ENCODE measurements around the gene SMIM15. TPM values are rescaled to one million over a fixed set of nuclear protein-coding genes. Genes with fewer than 3 reads are reported as not detected.
A peak's percentile ranks its signal among the peaks of the same experiment; 100 is the strongest.

Gene SMIM15
- total and polyA plus RNA-seq, 4 donors, result 27.1 to 50.3 (median 34.4) TPM

DNA sequence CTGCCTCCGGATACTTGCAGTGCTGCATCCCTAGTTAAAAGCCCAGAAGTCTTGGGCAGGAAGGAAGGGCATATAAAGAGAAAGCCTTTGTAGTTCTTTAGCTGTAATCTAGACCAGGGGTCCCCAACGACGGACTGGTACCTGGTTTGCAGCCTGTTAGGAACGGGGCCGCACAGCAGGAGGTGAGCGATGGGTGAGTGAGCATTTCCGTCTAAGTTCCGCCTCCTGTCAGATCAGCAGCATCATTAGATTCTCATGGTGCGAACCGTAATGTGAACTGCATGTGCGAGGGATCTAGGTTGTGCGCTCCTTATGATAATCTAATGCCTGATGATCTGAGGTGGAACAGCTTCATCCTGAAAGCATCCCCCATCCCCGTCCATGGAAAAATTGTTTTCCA lies 1.6 kb upstream of the SMIM15 start:
- ATAC-seq (ENCODE audit: insufficient read depth, low FRiP score) (no peak), DNase-seq (no peak)
- Histone ChIP-seq H3K4me3 (no peak overlapping the region), H3K27ac (ENCODE audit: low read depth in 1 of 2, low read length in 1 of 2) (no peak overlapping the region), H3K36me3 (ENCODE audit: control insufficient read depth in 4 of 4, insufficient read depth in 4 of 4, low read length in 4 of 4) (peaks cover 2 to 18% (median 3%) of the 10 kb centered on the region in 4 donors), H3K9me3 (ENCODE audit: control insufficient read depth in 4 of 4, insufficient read depth in 3 of 4, low read length in 3 of 4) (no peaks in the 10 kb centered on the region), H3K9ac (ENCODE audit: insufficient read depth in 1 of 2, low read length in 2 of 2) (no peak overlapping the region), H3K27me3 (ENCODE audit: control insufficient read depth in 3 of 3, insufficient read depth in 3 of 3, low read length in 2 of 3) (no peaks in the 10 kb centered on the region), H3K4me1 (ENCODE audit: control insufficient read depth in 5 of 5, insufficient read depth in 5 of 5, low read length in 5 of 5) (peaks cover 6 to 22% (median 8%) of the 10 kb centered on the region in 5 donors)
- WGBS, 2 donors, result 96 to 98% methylated on average over 13 of the region's 13 CpGs
- no peak for TF ChIP-seq CTCF (IDR thresholded peaks at IDR 0.05; ENCODE audit: control extremely low read depth, extremely low read depth)

- Histone ChIP-seq H3K4me3 (peak overlapping the region; percentile 57), H3K36me3 (ENCODE audit: control insufficient read depth in 4 of 4, insufficient read depth in 4 of 4, low read length in 4 of 4) (peaks cover 2 to 18% (median 3%) of the 10 kb centered on the region in 4 donors), H3K9me3 (ENCODE audit: control insufficient read depth in 4 of 4, insufficient read depth in 3 of 4, low read length in 3 of 4) (no peaks in the 10 kb centered on the region), H3K4me1 (ENCODE audit: control insufficient read depth in 5 of 5, insufficient read depth in 5 of 5, low read length in 5 of 5) (peaks cover 6 to 23% (median 8%) of the 10 kb centered on the region in 5 donors), H3K9ac (ENCODE audit: insufficient read depth in 1 of 2, low read length in 2 of 2) (peak overlapping the region; percentile 91 to 97), H3K27ac (ENCODE audit: low read depth in 1 of 2, low read length in 1 of 2) (peak overlapping the region; percentile 86 to 99), H3K27me3 (ENCODE audit: control insufficient read depth in 3 of 3, insufficient read depth in 3 of 3, low read length in 2 of 3) (no peaks in the 10 kb centered on the region)
- ATAC-seq (ENCODE audit: insufficient read depth, low FRiP score) (peak; percentile 3), DNase-seq (peak in 2 of 3 donors; percentile 46 to 66)
- no peak for TF ChIP-seq CTCF (IDR thresholded peaks at IDR 0.05; ENCODE audit: control extremely low read depth, extremely low read depth)
- WGBS, 2 donors, result 31 to 45% methylated on average over 14 of the region's 14 CpGs
Observed at GRCh38 chr5:61162832-61163567, 732 bp upstream of the SMIM15 start.

GRCh38 chr5:61160497-61160896 lies 1.8 kb downstream of the SMIM15 start:
- no peak overlapping the region for H3K27ac ChIP-seq (ENCODE audit: low read depth in 1 of 2, low read length in 1 of 2)
- 88 to 90% methylated on average over 3 of the region's 3 CpGs for WGBS, 2 donors
- no peak for TF ChIP-seq CTCF (IDR thresholded peaks at IDR 0.05; ENCODE audit: control extremely low read depth, extremely low read depth)
- H3K4me1 ChIP-seq (ENCODE audit: control insufficient read depth in 5 of 5, insufficient read depth in 5 of 5, low read length in 5 of 5), result peaks cover 6 to 27% (median 8%) of the 10 kb centered on the region in 5 donors
- DNase-seq, result no peak
- H3K9me3 ChIP-seq (ENCODE audit: control insufficient read depth in 4 of 4, insufficient read depth in 3 of 4, low read length in 3 of 4), result no peaks in the 10 kb centered on the region
- H3K4me3 ChIP-seq, result no peak overlapping the region
- ATAC-seq (ENCODE audit: insufficient read depth, low FRiP score), result no peak
- no peaks in the 10 kb centered on the region for H3K27me3 ChIP-seq (ENCODE audit: control insufficient read depth in 3 of 3, insufficient read depth in 3 of 3, low read length in 2 of 3)
- H3K9ac ChIP-seq (ENCODE audit: insufficient read depth in 1 of 2, low read length in 2 of 2), result no peak overlapping the region
- H3K36me3 ChIP-seq (ENCODE audit: control insufficient read depth in 4 of 4, insufficient read depth in 4 of 4, low read length in 4 of 4), result peaks cover 2 to 18% (median 3%) of the 10 kb centered on the region in 4 donors

All from lung (tissue), 12 donors.